Measurements from ENCODE around the gene FMN1.

DNA sequence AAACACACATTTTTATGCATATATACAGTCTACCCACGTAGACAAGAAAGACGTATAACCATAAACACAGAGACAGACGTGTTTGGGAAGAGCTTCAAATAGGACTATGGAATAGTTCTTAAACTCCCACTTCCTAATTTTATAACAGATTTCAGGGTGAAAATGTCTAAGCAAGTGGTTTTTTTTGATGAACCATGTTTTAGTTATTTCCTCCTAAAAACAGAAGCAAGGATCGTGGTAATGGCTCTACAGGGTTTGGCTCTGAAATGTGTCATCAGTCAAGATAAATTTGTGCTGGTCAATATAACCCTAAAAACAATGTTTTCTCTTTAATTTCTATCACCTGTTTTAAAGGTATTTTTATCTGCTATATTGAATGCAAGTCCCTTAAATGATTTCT, 58.2 kb downstream of the FMN1 start:
- TF ChIP-seq CTCF (IDR thresholded peaks at IDR 0.05) (no peak), SIN3A (IDR thresholded peaks at IDR 0.05; ENCODE audit: borderline replicate concordance, insufficient read depth, low read depth, low read length) (no peak), REST (IDR thresholded peaks at IDR 0.05; ENCODE audit: insufficient read depth in 1 of 2, low read depth in 2 of 2, low read length in 1 of 2) (no peak), POLR2AphosphoS5 (IDR thresholded peaks at IDR 0.05; ENCODE audit: low read depth, low read length) (no peak)
